Amygdala (tissue), 56 donors: Measurements from ENCODE around the gene ADAR.
"Not testable (repeated sequence)": the region's sequence is repeated elsewhere in the genome, so short reads cannot be mapped to it uniquely, and the experiment has no call there.

Experiments
- DNase-seq, 56 donors: peaks; one replicate each; lab custom pipeline; 2025; lab: John Stamatoyannopoulos, UW

The ADAR gene, protein sequence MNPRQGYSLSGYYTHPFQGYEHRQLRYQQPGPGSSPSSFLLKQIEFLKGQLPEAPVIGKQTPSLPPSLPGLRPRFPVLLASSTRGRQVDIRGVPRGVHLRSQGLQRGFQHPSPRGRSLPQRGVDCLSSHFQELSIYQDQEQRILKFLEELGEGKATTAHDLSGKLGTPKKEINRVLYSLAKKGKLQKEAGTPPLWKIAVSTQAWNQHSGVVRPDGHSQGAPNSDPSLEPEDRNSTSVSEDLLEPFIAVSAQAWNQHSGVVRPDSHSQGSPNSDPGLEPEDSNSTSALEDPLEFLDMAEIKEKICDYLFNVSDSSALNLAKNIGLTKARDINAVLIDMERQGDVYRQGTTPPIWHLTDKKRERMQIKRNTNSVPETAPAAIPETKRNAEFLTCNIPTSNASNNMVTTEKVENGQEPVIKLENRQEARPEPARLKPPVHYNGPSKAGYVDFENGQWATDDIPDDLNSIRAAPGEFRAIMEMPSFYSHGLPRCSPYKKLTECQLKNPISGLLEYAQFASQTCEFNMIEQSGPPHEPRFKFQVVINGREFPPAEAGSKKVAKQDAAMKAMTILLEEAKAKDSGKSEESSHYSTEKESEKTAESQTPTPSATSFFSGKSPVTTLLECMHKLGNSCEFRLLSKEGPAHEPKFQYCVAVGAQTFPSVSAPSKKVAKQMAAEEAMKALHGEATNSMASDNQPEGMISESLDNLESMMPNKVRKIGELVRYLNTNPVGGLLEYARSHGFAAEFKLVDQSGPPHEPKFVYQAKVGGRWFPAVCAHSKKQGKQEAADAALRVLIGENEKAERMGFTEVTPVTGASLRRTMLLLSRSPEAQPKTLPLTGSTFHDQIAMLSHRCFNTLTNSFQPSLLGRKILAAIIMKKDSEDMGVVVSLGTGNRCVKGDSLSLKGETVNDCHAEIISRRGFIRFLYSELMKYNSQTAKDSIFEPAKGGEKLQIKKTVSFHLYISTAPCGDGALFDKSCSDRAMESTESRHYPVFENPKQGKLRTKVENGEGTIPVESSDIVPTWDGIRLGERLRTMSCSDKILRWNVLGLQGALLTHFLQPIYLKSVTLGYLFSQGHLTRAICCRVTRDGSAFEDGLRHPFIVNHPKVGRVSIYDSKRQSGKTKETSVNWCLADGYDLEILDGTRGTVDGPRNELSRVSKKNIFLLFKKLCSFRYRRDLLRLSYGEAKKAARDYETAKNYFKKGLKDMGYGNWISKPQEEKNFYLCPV

DNA sequence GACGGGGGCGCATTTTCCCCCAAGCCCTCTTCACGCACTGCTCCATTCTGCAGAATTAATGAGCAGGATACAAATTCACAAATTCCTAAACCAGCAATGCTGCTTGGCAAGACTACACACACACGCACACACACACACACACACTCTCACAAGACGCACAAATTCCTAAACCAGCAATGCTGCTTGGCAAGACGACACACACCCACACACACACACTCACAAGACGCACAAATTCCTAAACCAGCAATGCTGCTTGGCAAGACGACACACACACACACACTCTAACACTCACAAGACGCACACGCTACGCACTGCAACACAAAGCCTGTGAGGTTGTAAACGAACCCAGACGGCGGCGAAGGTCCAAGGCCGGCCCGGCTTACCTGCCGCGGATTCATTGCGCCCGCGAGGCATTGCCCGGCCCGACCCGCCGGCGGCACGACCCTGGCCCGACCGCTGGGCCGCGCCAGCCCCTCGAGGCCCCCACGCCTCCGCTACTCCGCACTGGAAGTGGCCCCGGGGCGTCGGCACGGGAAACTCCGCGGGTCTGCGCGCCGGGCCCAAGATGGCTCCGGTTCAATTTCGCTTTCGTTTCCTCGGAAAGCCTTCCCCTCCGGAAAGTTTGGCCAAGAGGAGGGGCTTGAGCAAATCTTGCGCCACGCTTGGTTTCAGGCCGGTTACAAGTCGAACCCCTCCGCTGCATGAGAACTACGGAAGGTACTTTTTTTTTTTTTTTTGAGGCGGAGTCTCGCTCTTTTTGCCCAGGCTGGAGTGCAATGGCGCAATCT lies at the start of gene ADAR:
Gene ADAR, minus strand, starts transcription at position 578 of the 788 bp plus-strand sequence. Its CDS starts 180 bp downstream, at position 398.
- DNase-seq: peak in 53 of 56 donors; percentile 10 to 81 (median 64)

DNA sequence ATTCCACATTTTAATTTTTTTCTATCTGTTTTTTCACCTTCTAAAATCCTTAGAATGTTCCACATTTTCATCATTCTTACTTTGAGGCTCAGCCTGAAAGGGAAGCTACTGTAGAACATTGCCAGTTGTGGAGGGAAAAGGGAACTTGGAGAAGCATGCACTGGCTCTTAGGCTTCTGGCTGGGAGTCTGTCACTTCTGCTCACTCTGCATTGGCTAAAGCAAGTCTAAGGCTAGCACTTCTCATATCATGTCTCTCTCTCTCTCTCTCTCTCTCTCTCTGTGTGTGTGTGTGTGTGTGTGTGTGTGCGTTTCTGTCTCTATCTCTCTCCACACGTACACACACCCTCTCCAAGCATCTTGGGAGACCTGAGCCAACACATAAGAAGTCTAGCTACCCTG lies 49.6 kb upstream of the ADAR start:
- no peak for DNase-seq

DNA sequence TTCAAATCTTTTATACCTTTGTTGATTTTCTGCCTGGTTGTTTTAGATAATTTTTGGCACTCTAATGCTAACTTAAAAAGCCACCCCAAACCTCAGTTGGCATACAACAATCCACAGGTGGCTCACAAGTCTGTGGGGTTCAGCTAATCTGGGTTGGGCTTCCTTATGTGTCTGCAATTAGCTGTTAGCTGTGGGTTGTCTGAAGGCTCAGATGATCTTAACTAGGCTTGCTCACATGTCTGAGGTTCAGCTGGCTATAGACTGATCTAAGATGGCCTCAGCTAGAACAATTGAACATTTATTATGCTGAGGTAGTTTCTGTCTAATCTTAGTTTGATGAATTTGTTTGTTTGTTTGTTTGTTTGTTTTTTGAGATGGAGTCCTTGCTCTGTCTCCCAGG lies 44.9 kb upstream of the ADAR start:
- DNase-seq: no peak

DNA sequence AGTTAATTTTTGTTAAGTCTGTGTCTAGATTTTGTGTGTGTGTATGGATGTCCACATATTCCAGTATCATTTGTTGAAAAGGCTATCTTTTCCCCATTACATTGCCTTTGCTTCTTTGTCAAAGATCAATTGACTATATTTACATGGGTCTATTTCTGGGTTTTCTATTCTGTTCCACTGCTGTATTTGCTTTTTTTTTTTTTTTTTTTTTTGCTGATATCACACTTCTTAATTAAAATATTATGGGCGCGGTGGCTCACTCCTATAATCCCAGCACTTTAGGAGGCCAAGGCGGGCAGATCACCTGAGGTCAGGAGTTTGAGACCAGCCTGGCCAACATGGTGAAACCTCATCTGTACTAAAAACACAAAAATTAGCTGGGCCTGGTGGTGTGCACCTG lies 36.7 kb upstream of the ADAR start:
- not testable (repeated sequence) for DNase-seq

DNA sequence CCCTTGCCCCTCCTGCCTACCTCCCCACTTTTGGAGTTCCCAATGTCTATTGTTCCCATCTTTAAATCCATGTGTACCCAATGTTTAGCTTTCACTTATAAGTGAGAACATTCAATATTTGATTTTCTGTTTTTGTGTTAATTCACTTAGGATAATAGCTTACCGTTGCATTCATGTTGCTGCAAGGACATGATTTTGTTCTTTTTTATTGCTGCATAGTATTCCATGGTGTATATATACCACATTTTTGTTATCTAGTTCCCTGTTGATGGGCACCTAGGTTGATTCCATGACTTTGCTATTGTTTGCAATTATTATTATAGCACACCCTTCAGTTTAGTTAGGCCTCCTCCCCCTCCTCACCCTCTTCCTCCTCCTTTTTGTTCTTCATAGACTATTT lies 33.5 kb upstream of the ADAR start:
- no peak for DNase-seq

DNA sequence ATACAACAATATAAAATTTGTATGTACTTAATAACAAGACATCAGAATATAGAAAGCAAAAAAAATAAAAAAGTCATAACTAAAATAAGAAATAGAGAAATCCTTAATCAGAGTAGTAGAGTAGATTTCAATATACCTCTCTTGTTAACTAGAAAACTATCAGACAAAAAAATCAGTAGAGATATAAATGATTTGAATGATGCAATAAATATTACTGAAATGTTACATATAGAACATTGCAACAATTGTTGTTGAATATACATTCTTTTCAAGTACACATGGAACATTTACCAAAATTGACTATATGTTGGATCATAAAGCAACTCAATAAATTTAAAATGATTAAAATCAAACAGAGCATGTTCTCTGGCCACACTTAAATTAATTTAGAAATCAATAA lies 31.9 kb upstream of the ADAR start:
- DNase-seq: no peak

DNA sequence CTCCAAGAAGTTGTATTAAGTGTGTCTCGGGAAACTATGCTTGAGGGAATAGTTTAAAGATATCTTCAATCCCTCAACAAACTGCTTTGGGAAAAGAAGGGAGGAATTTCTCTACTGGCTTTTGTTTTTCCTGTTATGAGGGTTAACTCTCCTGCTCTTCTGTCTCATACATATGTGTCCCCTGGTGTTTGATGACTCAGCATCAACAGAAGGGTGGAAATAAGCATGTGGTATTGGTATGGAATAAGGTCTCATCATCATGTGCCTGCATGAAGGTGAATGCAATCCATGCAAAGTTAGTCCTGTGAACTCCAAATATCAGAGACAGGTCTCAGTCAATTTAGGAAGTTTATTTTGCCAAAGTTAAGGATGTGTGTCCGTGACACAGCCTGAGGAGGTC lies 27.2 kb upstream of the ADAR start:
- DNase-seq: no peak

DNA sequence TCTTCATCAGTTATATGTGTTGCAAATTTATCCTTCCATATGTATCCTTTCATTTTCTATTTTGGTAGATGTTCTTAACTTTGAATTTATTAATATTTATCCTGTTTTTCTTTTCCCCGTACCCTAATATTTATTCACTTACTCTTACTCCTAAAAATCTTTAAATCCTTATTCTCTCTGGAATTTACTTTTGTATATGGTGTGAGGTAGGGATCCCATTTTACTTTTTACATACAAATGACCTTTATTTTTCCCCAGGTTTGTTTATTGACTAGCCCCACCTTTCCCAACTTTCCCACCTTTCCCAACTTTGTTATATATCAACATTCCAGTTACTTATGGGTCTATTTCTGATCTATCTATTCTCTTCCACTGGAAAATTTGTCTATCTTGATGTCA lies 21.7 kb upstream of the ADAR start:
- DNase-seq: no peak

DNA sequence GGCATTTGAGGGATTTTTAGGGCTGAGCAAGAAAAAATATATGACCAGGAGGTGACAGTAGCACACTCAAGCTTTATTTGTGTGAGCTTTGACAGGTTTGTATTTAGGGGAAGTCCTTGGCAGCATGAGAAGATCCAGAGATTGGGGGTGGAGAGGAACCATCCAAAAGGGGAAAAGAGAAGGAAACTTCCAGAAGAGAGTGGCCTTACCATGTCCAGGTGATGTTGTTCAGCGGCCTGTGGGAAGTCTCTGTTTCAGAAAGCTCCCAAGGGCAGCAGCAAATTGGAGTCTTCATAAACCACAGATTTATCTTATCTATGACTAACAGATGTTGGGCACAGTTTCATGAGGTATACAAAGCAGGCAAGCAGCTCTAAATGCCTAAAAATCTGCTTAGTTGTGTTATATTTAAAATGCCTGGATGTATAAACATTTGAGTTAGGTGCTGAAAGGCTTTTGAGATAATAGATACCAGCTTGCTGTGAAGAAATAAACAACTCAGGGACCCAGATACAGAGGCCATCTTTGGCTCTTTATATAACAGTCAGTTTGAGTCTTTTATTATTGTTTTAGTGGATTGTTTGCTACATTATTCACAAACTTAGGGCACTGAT lies 21.2 kb upstream of the ADAR start:
- no peak for DNase-seq

DNA sequence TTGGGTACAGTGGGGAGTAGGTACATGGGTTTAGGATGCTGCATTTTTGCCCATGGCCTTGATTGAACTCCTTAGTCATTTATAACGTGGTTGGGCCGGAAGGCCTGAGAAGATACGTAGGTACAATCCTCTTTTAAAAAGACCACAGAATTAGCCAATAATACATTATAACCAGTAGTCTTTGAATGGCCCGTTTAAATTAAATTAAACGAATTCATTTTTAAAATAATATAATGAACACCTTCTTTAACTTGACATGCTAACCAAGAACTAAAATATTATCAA lies 20.1 kb upstream of the ADAR start:
- DNase-seq: no peak

DNA sequence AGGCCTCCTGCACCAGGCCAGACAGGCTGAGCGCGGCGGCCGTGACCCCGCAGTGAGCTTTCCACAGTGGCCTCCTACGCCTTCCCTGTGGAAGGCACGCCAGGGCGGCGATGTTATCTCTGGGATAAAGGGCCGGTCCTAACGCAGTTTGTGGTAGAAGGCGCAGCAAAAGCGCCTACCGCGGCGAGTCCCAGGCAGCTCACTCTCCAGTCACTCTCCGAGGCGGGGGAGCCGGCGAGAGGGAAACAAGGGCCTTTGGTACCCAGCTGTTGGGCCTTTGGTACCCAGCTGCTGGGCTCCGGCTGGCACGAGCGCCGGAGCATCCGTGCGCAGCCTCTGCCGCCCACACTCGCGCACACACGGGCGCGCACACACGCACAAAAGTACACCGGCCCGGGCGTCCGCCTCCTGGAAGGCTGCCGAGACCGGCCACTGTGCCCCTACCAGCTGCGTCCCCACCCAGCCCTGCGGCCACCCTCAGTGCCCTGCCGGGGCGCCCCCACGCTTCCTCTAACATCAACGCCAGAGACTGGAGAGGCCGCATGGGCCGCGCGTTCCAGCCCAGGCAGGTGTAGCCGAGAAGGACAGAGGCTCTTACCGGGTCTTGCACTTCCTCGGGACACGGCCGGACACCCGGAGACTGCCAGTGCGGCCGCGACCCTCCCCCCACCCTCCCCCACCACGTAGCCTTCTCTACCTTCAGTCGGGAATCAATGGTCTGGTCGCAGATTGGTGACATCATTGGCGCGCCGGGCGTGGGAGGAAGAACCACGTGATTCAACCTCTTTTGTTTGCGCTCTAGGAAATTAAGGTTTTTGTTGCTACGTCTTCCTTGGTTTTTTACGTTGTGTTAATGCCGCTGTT lies 19.5 kb upstream of the ADAR start:
- peak; percentile 18 to 89 (median 73) for DNase-seq

DNA sequence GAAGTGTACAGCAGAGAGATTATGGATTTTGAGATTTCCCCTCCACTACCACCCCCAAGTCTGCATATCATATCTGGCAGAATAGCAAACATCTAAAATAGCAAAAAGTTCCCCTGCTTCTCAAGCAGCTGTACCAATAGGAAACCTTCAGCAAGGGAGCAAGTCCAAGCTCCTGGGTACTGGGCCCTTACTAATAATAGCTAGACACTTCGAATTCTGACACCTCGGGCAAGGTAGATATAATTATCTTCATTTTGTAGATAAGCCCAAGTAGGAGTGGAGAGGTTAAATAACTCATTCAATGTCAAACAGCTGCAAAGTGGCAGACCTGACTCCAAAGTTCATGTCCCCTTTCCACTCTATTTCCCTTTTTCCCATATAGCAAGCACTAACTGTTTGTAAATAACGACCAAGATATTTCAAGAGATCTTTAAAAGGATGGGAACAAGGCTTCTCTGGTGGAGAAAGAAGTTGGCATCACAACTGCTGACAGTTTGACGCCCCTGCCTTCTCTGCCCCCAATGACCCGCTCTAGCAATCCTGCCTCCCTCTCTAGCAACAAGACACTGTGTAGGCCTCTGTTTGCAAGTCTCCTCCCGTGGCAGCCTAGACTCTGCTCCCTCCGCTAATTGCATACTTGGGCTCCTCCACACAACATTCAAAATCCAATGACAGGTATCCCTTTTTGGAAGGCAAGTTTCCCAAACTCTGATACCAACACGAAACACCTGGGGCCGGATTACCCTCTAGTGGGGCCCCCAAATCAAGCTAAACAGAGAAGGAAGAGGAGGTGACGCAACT lies 18.7 kb upstream of the ADAR start:
- DNase-seq: peak in 8 of 56 donors; percentile 17 to 68 (median 43)

DNA sequence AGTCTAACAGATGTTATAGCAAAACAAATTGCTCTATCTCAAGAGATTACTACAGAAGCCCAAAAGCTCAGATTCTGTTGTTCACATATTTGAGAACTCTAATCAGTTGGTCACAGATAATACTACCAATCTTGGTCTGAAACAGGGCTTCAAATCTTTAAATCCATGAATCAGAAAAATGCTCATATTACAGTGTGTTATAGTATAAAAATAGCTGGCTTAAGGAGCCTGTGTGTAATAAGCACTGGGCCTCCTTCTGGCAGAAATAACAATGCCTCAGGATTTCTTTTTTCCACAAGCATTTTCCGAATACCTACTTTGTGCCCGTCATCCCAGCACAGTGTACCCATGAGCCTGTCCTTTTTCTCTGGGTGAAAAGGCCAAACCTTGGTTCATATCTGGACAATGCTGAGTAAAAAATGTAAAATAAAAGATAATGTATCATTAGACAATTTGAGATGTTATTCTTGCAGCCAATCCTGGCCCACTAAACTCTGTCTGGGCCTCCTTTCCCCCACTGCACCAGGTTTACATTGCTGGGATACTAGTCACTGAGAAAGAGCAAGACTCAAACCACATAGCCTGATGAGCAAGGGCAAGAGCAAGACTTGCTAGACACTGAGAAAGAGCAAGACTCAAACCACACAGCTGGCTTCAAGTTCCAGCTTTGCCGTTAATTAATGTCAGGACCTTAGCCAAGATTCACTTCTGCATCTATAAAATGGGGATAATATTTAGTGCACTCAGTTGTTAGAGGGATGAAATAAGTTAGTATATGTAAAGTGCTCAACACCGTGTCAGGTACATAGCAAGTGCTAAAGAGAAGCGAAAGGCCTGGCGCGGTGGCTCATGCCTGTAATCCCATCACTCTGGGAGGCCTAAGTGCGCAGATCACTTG lies 17.0 kb upstream of the ADAR start:
- no peak for DNase-seq

DNA sequence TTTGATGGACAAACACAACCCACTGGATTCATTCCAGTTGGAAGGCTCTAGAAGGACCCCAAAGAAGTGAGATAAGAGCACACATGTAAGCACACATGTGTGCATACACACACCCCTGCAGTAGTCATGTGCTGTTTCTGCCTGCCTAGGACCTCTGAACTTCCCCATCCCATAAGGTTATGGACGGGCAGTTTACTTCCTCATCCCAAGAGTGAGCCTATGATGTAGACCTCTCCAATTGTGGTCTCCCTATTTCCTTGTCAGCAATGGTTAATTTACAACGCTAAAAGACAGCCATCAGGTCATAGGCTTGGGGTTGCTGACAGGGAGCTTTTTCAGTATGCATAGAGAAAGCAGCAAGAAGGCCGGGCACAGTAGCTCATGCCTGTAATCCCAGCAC lies 15.4 kb upstream of the ADAR start:
- DNase-seq: no peak

DNA sequence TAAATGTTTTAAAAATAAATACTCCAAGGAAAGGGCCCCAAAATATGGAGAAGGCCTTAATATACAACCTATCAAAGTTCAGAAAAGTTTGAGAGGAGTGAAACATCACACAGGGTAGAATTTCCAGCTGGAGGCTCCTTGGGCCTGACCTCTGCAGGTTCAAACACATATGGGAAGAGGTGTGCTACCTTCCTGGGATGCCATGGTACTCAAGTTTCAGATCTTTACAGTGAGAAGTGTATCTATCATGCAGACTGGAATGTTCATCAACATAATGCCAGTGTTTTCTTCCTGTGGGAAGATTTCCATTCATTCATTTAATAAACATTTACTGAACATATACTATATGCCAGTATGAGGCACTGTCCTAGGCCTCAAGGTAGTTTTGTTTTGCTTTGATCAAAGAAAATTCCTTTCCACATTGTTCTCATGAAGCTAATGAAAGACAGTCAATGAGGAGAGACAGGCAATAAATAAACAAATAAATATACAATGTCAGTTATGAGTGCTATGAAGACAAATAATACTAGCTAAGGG lies 14.6 kb upstream of the ADAR start:
- DNase-seq: no peak

DNA sequence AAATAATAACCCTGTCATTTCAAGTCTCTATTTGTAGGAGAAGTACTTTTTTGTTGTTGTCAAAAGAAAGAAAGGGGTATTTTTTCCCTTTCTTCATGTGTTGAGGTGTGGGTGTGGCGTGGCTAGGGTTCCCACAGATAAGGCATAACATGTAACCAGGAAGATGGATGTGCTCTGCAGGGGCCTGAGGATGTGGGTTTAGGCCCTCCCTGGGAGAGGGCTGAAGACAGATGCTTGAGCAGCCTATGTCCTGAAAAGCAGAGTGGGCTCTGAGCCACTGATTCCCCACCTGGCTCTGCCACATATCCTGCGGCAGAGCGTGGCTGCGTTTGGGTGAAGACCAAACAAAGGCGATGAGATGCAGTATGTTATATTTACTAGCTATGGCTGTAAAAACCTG lies 13.9 kb upstream of the ADAR start:
- no peak for DNase-seq

DNA sequence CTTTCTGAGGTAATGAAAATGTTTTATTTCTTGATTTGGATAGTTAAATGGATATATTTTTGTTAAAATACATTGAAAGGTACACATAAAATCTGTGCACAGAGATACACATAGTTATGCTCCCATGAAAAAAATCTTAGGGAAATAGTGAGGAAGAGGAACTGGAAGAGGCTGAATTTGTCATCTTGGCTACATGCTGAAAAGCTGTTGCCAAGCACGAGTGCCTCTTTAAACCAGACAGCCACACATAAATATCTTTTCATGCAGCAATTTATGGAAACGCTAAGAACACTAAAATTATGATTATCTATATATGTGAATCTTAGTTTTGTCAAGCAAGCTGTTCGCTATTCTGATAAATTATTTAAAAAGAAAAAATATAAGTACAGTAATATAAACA lies 12.8 kb upstream of the ADAR start:
- DNase-seq: no peak
